Endothelial cell (in vitro differentiated cells): Measurements from ENCODE around the gene DPEP1. TPM values are rescaled to one million over a fixed set of nuclear protein-coding genes. Genes with fewer than 3 reads are reported as not detected.

Experiments used
- DNase-seq: peaks from one replicate; pipeline ENCODE4 v3.0.0; 2021; ENCODE audit warnings: low spot score
- H3K27ac Mint-ChIP-seq: one replicate; pipeline ENCODE4 v1.8.0; 2021; ENCODE audit warnings: mixed read lengths, inconsistent platforms; ENCODE audit not compliant: unreplicated experiment
- H3K27me3 Mint-ChIP-seq: one replicate; pipeline ENCODE4 v1.8.0; 2021; ENCODE audit warnings: mild to moderate bottlenecking, moderate library complexity, mixed read lengths, inconsistent platforms; ENCODE audit not compliant: unreplicated experiment
- H3K36me3 Mint-ChIP-seq: one replicate; pipeline ENCODE4 v1.8.0; 2021; ENCODE audit warnings: mild to moderate bottlenecking, low read depth, mixed read lengths, inconsistent platforms; ENCODE audit not compliant: unreplicated experiment
- H3K4me1 Mint-ChIP-seq: one replicate; pipeline ENCODE4 v1.8.0; 2021; ENCODE audit warnings: mild to moderate bottlenecking, mixed read lengths, inconsistent platforms; ENCODE audit not compliant: unreplicated experiment
- H3K4me3 Mint-ChIP-seq: one replicate; pipeline ENCODE4 v1.8.0; 2021; ENCODE audit warnings: mild to moderate bottlenecking, mixed read lengths, inconsistent platforms; ENCODE audit not compliant: unreplicated experiment
- H3K9me3 Mint-ChIP-seq: one replicate; pipeline ENCODE4 v1.8.0; 2021; ENCODE audit warnings: mixed read lengths, inconsistent platforms; ENCODE audit not compliant: unreplicated experiment
- CTCF ChIP-seq: fragments of 200-600 bp; sonication (generic); IDR thresholded peaks from one replicate; pipeline ENCODE4 v1.5.0; 2021; ENCODE audit warnings: antibody characterized with exemption; ENCODE audit not compliant: unreplicated experiment
- total RNA-seq: library from RNA; stranded (reverse); fragmentation: NEBNext Ultra II Directional; extraction: Animal tissue kit (Norgen Biotek cat#: 25700); gene quantifications from one replicate; pipeline ENCODE4 v1.2.1, GENCODE V29; 2021; ENCODE audit not compliant: unreplicated experiment

DPEP1 gene
- total RNA-seq, 1 donor from 2014 or later, result 118 TPM

GRCh38 chr16:89575247-89576152, 37.9 kb upstream of the DPEP1 start, which contains the start of gene CPNE7:
Gene CPNE7, plus strand, starts transcription at chr16:89575758. Its CDS starts 140 bp downstream, at chr16:89575898.
- DNase-seq, result no peak
- Mint-ChIP-seq H3K9me3 (no peaks in the 10 kb centered on the region), H3K27ac (no peak within 1 kb of the TSS), H3K4me3 (no peak within 1 kb of the TSS), H3K36me3 (no peaks in the 10 kb centered on the region), H3K4me1 (peaks cover 21% of the 10 kb centered on the region), H3K27me3 (peaks cover 12% of the 10 kb centered on the region)
- no peak for TF ChIP-seq CTCF

DNA sequence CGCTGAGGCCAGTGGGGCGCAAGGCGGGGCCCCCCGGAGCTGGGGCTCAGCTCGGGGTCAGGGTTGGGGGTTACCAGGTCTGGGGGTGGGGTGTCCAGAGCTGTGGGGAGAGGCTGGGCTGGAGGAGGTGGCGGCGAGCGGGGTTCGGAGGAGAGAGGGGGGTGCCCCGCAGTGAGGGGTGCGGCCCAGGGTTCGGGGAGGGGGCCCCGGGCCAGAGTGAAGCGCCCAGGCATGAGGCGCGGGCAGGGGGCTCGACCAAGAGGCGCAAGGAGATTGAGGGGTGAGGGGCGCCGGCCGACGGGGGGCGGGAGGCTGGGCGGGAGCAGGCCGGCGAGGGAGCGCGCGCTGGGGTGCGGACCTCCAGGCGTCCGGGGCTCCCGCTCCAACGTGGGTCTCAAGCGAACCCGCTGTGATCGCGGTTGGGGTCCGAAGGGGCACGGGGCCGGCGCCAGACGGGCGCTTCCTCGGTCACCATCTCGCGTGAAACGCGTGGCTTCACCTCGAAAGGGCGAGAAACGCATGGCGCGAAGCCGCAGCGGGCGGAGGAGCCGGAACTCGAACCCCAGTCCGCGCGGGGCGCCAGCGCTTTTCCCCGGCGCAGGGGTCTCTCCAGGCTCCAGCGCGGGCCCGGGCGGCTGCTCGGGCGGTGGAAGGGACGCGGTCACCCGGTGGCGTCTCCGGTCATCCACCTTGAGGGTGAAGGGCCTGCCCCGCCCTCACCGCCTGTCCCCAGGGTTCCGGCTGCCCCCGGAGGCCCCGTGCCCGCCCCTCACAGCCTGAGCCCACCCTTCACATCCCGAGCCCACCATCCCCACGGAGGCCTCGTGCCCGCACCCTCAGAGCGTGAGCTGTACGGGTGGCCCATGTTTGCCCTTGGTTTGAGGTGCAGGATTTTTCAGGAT, 37.0 kb upstream of the DPEP1 start:
- Mint-ChIP-seq H3K4me1 (peaks cover 21% of the 10 kb centered on the region), H3K27ac (no peak overlapping the region), H3K36me3 (no peaks in the 10 kb centered on the region), H3K27me3 (peaks cover 12% of the 10 kb centered on the region), H3K4me3 (no peak overlapping the region), H3K9me3 (no peaks in the 10 kb centered on the region)
- no peak for TF ChIP-seq CTCF
- DNase-seq, result no peak

- Mint-ChIP-seq H3K27me3 (peaks cover 12% of the 10 kb centered on the region), H3K4me3 (no peak overlapping the region), H3K4me1 (peaks cover 15% of the 10 kb centered on the region), H3K27ac (no peak overlapping the region), H3K36me3 (no peaks in the 10 kb centered on the region), H3K9me3 (no peaks in the 10 kb centered on the region)
- TF ChIP-seq CTCF, result no peak
- DNase-seq, result no peak
Measured at GRCh38 chr16:89577055-89577759, 36.2 kb upstream of the DPEP1 start.

DNA sequence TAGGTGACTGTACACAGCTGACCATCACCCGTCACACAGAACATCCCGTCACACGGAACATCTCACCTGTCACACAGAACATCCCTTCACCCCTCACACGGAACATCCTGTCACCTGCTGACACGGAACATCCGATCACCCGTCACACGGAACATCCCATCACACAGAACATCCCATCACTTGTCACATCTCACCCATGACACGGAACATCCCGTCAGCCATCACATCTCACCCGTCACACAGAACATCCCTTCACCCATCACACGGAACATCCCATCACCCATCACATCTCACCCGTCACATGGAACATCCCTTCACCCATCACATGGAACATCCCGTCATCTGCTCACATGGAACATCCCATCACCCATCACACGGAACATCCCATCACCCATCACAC, 34.1 kb upstream of the DPEP1 start:
- Mint-ChIP-seq H3K4me1 (no peaks in the 10 kb centered on the region), H3K36me3 (no peaks in the 10 kb centered on the region), H3K27me3 (peaks cover 4% of the 10 kb centered on the region), H3K4me3 (no peak overlapping the region), H3K27ac (no peak overlapping the region), H3K9me3 (no peaks in the 10 kb centered on the region)
- DNase-seq, result no peak
- no peak for TF ChIP-seq CTCF
